Stimulated activated CD4-positive, alpha-beta T cell treated with anti-CD3 and anti-CD28 coated beads, Interleukin-1b, Interleukin-23, amount 100 ng/mL, for 24 hours (primary cell): ENCODE results near the gene BCHE.
"Not testable (repeated sequence)": the region's sequence is repeated elsewhere in the genome, so short reads cannot be mapped to it uniquely, and the experiment has no call there.

Experiments used
- DNase-seq, 4 experiments: peaks; one replicate each; pipeline ENCODE4 v3.0.0-alpha.2; 2020; ENCODE audit warnings: low read depth in 4 of 4, low spot score in 1 of 4

The BCHE gene

DNA sequence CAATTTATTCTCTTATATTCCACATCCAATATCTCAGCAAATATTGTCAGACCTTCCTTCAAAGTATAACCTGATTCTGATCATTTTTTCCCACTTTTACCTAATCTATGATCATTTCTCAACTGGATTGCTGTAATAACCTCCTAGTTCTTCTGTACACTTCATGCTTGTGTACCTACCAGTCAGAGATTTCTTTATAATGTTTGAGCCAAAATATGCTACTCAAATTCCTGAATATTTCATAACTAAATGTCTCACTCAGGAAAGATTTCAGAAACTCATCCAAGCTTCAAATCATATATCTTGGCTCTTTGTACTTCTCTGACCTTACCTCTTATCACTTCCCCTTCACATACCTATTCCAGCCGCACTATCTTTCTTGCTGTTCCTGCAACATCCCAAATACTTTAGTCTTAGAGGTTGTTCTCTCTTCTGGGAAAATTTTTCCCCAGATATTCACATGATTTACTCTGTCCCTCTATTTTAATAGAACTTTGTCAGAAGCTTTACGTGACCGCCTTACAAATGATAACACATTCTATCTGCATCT, 20.0 kb downstream of the BCHE start:
- DNase-seq = no peak

DNA sequence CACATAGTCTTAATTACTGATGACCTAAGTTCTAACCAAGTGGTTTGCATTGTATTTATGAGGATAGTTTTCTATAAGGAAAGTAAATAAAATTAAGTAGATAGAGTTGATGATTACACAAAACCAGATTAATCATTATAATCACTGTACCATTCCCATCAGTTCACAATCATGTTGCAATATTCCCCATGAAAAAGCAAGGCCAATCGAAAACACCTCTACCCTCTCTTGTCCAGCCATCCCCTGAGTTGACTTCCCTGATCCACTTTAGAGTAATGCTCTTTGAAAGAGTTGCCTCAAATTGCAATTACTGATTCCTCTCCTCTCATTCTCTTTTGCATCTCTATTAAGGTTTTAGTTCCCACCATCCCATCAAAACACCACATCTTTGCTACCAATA, 21.0 kb downstream of the BCHE start:
- no peak for DNase-seq

DNA sequence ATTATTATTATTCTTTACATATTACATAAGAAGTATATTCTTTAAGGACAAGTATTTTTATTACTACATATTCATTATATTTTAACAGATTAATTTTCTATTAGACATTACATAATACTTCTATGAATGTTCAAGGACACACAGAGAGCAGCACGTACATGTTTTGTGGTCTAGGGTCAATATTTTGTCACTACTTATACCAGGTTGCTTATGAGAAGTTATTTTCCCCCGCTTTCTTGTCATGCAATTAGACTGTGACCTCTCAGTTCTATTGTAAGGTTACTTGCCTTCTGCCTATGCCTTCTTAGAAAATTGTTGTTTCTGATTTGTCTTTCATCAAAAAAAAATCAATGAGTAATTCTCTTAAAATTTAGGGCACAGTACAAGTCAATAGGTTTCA, 21.5 kb downstream of the BCHE start:
- DNase-seq = no peak

DNA sequence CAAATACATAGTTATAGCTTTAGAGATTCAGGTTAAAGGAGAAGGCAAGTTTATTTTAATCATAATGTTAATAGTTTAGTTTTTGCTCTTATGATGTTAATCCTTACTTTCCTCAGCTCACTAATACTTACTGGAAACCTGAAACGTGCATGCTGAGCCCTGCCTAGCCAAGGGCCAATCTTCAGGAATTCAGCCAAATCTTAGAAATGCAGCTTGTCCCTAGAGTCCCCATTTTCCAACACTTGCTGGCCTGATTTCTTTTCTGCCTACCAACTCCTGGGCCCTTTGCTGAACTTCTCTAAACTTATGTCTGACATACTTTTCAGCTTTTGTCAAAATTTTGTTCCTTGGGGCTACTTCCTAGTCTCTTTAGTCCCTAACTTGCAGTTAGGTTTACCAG, 22.8 kb downstream of the BCHE start:
- DNase-seq = no peak

DNA sequence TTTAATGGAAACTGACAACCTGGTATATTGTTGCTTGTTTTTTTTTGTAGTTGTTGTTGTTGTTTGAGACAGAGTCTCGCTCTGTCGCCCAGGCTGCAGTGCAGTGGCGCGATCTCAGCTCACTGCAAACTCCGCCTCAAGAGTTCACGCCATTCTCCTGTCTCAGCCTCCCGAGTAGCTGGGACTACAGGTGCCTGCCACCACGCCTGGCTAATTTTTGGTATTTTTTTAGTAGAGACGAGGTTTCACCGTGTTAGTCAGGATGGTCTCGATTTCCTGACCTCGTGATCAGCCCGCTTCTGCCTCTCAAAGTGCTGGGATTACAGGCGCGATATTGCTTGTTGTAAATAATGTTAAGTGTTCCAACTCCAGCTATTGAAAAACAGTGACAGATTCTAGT, 29.3 kb downstream of the BCHE start:
- DNase-seq = not testable (repeated sequence)

DNA sequence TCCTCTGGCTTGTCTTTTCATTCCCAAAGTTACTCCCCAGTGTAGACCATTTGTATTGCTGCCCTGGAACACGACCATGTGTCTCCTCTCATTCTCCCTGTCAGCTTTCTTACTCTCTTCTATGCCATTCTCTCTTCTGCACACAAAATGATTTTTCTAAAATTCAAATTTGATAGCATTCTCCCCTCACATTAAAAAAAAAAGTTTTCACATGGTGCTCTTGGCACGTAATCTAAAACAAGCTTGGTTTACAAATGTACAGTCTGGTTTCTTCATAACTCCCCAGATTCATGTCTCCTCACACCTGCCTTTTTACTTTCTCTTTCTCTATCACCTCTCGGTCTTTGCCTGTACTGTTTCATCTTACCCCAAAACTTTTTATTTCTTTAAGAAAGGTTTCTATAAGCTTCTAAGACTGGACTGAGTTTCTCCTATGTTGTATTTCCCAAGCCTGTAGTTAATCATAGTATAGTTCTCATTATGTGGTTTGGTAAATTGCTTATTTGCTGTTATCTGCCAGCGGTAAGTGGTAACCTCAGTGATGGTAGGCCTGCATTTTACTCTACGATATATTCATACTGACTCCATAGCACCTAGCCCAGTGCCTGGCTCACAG, 31.2 kb downstream of the BCHE start:
- no peak for DNase-seq

DNA sequence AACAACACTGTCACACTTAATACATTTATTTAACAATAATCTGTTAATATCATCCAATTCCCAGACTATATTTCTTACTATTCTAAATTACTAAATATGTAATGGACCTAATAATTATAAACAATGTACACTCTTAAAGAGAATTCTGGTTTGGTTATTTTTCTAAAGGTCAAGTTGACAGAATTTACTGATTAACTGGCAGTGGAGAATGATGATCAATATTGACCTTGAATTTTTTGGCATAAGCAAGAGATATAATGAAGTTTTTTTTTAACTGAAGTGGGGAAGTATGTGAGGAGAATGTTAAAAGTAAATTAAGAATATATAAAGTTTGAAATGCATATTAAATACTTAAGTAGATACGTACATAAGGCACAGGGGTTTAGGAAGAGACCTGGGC, 33.8 kb downstream of the BCHE start:
- no peak for DNase-seq

DNA sequence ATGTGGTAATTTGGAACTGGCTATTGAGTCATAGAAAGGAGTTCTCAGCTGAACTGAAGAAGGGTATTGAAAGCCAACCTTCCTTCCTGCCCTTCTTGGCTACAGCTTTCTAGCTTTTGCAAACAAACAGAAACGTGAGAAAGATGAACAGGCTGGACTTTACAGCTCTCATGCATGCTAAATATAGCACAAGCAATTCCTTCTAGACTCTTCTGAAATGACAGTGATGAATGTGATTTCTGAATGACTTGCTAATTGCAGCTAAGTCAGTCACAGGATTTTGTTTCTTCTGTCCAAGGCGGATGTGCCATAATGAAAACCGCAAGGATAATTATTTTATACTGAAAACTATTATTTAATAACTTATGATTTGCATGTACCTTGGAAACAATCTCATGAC, 36.3 kb downstream of the BCHE start:
- DNase-seq = no peak

DNA sequence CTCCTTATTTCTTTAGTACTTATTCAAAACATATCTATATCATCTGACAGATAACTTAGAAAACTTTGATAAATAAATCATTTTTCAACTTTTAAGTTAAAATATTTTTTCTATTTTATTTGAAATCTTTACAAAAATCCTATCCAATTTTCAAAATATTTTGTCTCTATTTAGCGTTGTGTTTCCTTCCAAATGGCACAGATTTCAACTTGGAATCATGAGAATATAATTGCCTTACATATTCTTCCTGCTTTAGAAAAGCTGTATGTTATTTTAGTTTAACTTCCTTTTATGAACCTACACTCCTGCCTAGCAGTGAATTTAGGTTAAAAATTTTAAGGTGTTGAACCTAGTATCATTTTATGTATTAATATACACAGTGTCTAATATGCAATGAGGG, 38.2 kb downstream of the BCHE start:
- no peak for DNase-seq

DNA sequence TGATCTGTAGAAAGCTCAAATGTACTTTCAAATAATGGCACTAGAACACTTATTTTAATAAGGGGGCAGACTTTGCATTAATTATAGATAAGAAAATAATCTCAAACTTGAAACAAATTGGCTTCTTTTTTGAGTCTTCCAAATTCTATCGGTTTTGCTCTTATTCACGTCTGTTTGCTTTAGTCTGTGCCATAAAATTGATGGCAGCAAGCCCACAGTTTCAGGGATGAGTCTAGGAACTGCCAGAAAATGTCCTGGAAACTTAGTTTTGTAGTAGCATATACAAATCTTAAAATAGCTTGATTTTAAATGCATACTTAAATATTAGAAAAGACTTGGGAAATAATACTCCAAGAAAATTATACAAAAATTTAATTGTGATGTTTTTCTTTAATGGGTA, 39.7 kb downstream of the BCHE start:
- no peak for DNase-seq

DNA sequence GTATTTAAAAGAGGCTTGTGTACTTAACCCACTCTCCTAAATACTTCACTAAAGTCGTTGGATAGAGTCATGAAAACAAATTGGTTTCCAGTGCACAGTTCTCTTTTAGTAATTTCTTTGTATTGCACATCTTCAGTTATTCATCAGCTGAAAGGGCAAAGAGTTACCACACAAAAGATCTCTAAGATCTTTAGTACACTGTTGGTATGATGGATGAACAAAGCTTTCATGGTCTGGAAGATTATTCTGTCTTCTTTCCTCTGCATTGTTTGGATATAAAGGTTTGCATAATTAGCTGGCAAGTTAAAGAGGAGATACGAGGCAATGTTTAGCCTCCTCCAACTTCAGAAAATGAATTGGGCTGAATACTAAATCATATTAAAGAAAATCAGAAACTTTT, 40.5 kb downstream of the BCHE start:
- no peak for DNase-seq

DNA sequence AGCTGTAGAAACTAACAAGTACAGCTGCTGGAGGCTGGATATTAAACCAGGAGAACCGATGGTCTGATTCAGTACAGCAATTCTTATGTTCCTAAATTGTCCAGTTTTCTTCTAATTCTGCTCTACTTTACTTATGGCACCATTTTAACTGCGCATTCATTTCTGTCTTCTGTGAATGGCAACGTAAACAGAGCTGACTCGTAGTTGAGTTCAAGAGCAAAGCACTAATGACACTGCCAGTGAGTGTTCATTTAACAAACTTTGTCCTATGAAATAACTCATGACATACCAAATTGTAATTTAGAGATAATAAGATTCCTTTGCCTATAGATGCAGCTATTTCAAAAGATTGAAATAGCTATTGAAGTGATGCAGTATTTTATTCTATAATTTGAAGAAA, 48.7 kb downstream of the BCHE start:
- DNase-seq = no peak

DNA sequence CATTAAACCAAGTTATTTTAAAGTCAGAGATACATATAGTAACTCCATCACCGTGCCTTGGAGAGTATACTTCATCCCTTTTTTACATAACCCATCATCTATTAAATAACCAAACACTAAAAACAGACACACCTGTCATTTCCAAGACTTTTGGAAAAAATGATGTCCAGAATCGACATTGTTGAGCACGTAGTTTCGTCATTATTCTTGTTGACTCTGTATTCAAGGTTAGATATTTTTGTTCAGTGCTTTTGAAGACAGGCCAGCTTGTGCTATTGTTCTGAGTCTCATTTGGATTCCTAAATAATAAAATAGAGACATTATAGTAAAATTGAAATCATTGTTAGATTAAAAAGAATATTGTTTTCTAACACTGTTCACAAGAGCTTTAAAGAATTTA, 51.2 kb downstream of the BCHE start:
- no peak for DNase-seq

DNA sequence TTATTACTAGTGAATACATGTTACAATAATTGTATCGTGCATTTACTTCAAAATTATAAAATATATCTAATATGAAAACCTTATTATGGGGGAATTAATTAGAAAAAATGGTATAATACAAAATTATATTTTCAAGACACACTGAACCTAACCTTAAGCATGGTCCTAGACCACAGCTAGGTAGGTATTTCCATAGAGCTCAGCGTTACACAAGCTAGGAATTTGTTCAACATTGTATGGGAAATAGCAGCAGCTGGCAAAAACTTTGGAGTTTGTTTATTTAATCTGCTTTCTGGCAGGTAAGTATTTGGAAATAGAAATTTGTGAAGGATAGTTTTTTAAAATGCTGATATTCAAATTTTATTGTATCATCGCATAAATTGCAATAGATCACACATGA, 52.9 kb downstream of the BCHE start:
- DNase-seq = no peak

DNA sequence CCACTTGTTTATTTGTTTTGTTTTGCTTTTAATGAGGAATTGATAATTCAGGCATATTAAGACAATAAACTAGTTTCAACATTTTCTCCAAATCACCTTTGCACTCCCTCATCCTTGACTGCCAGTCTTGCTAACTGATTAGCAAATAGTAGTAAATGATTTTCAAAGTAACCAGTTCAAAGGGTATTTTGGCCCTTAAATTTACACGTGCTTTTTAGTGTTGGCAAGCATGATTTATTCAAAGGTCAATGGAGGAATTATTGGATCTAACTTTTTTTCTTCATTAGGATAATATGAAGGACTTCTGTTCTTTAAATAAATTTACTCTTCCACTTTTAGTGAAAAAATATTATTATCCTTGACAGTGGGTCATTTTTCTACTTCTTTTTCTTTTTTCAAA, 53.8 kb downstream of the BCHE start:
- DNase-seq = no peak

DNA sequence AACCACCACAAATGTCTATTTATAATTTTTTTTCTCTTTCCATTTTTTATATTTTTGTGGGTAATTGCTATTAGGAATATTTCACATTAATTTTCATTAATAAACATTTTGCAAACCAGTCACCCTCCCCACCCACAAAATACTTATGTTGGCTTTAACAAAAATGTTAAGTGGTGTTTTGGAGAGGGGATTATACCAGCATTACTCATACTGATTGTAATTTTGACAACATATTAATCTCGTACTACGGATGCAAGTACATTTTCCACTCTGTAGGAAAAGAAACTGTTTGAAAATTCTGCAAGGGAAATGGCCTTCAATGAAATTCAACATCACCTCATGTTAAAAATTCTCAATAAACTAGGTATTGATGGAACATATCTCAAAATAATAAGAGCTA, 58.3 kb downstream of the BCHE start:
- no peak for DNase-seq

DNA sequence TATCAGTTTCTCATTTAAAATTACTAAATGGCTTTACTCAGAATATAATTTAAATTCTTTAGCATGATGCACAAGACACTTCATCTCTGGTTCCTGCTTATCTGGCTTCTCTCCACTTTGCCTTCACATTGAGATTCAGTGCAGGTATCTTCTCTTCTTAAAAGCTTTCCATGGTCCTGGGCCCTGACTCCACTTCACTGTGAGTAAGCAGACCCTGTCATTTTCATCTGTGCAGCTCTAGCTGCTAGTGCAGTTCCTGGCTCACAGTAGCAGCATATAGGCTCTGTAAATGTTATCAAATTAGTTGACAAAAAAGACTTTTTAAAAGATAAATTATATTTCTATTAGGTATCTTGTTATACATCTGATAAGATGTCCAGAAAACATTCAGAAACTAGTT, 58.8 kb downstream of the BCHE start:
- DNase-seq = no peak

DNA sequence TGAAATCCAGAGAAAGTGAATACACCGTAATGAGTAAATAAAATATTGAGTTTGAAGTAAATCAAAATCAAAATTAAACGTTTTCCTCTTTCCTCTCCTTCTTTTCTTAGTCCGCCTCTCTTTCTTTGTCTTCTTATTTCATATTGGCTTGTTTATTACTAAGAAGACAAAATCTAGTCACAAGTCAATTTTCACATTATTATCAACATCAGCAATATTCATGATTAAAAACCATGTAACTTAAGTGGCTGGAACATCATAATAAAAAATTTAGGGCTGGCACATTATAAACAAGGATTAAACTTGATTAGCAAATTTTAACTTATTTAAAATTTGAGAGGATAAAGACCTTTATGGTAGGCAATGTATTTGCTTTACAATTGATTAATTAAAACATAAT, 61.4 kb downstream of the BCHE start:
- DNase-seq = no peak

DNA sequence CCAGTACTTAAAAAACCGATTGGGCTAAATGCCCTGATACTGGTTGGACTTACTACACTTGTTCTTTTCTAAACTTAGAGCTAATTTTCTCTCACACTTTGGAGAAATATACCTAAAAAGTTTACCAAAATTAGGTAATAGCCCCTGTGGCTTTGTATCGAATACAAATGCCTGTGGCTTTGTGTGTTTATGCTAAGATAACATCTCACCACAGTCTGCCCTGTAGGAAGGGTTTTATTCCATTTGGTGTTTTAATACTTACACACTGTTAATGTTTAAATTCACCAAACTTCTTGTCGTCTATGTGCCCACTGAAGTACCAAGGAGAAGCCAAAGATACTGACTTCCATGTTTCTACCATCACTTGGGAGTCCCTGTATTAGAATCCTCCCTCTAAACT, 66.4 kb downstream of the BCHE start:
- no peak for DNase-seq

DNA sequence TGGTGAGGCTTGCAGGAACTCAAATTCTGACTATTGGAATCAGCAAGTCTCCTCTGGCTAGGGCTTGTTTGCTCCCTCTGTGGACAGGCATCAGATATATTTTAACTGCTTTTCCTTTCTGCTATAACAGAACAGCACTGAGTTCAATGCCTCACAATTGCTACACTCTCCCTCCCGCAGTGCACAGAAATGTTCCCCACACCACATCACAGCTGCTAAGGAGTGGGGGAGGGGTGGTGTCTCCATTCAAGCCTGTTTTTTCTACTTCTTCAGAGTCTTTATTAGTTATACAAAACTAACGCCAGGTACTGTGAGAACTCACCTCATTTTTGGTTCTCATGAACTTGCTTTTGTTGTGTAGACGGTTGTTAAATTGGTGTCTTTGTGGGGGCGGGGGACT, 68.5 kb downstream of the BCHE start:
- no peak for DNase-seq

DNA sequence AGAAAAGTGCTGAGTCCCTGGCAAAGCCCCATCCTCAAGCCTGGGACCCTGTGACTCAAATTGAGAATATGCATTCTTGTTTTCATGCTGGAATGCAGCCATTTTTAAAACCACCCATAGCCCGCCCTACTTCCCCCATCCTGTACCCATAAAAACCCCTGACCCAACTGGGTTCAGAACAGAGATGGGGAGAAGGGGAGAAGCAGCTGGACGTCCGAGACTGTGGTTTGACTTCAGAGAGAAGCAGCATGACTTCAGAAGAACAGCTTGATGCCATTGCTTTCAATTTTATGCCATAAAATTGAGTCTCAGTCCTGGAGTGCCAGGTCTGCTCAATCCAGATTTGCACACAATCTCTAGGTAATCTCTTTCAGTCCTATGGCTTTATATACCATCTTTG, 78.2 kb downstream of the BCHE start:
- no peak for DNase-seq

DNA sequence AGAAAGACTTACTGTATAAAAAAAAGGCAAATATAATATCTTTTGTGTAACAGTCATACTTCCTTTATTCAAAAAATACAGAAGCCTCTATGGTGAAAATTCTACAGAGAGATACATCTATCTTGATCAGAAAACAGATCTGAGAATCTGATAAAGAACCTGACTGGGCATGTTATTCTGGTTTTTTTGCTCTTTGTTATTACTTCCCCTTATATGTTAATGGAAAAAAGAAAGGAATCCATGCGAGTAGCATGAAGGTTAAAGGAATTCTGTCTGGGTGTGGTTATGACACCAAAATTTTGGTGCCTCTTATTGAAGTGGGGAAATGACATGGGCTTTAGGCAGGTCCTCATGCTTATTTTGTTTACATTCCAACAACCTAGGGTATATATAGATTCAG, 81.7 kb downstream of the BCHE start:
- no peak for DNase-seq

DNA sequence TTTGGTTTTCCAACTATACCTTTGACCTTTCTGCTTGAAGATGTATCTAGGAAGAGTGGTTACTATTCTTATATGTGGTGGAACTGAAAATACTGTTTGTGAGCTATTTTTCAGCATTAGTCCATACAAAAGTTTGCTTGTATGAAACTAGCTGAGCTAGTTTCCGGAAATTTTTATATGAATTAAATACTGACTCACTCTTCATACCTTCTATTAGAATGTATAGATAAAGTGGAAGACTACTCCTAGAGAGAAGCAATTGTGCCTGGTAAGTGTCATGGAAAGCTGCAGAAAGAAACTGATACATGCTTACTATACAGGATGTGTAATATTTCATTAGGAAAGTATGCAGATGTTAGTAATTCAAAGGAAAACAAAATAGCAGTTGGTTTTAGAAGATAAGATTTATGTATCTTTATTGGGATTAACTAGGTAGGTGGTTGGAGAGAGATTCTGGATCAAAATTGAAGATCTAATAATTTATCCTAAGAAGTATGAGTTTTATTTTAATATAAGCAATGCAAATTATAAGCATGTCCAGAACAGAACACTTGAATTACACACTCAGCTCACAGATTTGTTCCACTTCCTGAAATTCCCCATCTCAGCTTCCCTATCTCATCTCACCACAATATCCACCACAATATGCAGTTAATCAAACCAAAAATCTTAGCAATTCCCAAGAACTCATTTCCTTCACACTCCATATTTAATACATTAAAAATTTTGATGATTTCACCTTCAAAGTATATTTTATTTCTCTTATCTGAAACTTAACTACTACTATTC, 82.8 kb downstream of the BCHE start:
- no peak for DNase-seq
